Measurements from ENCODE around the gene FCF1.

FCF1 gene

GRCh38 chr14:74712499-74713394 is at the start of gene FCF1, which contains the start of gene AREL1:
TSS of gene FCF1 (plus strand) at chr14:74713144. CDS start at chr14:74713198, 54 bp downstream.
TSS of gene AREL1 (minus strand) at chr14:74713080. CDS start at chr14:74685615, 27,465 bp downstream.
- no peak for DNase-seq

- DNase-seq, result no peak
Observed at GRCh38 chr14:74663884-74664283, 49.1 kb upstream of the FCF1 start.

- no peak for DNase-seq
Observed at GRCh38 chr14:74664717-74665116, 48.2 kb upstream of the FCF1 start.

GRCh38 chr14:74667758-74668157 is 45.2 kb upstream of the FCF1 start:
- no peak for DNase-seq

- no peak for DNase-seq
Observed at GRCh38 chr14:74669256-74669655, 43.7 kb upstream of the FCF1 start.

- no peak for DNase-seq
Observed at GRCh38 chr14:74669846-74670245, 43.1 kb upstream of the FCF1 start.

GRCh38 chr14:74670726-74671411 is 42.1 kb upstream of the FCF1 start:
- DNase-seq, result no peak

- no peak for DNase-seq
Observed at GRCh38 chr14:74671789-74672188, 41.2 kb upstream of the FCF1 start.

- DNase-seq, result no peak
Observed at GRCh38 chr14:74673768-74674167, 39.2 kb upstream of the FCF1 start.

GRCh38 chr14:74675219-74675618 is 37.7 kb upstream of the FCF1 start:
- no peak for DNase-seq

GRCh38 chr14:74682169-74682952 is 30.6 kb upstream of the FCF1 start:
- no peak for DNase-seq

GRCh38 chr14:74683406-74683805 is 29.5 kb upstream of the FCF1 start:
- DNase-seq, result no peak

- DNase-seq, result no peak
Observed at GRCh38 chr14:74684434-74684833, 28.5 kb upstream of the FCF1 start.

GRCh38 chr14:74685056-74685455 is 27.9 kb upstream of the FCF1 start:
- DNase-seq, result no peak

- DNase-seq, result no peak
Observed at GRCh38 chr14:74685921-74686678, 26.8 kb upstream of the FCF1 start.

- DNase-seq, result no peak
Observed at GRCh38 chr14:74691456-74691855, 21.5 kb upstream of the FCF1 start.

GRCh38 chr14:74693191-74693590 is 19.8 kb upstream of the FCF1 start:
- no peak for DNase-seq

- no peak for DNase-seq
Observed at GRCh38 chr14:74695406-74695805, 17.5 kb upstream of the FCF1 start.

- no peak for DNase-seq
Observed at GRCh38 chr14:74697011-74697410, 15.9 kb upstream of the FCF1 start.

- DNase-seq, result no peak
Observed at GRCh38 chr14:74697543-74697942, 15.4 kb upstream of the FCF1 start.

- no peak for DNase-seq
Observed at GRCh38 chr14:74697976-74698375, 15.0 kb upstream of the FCF1 start.

- no peak for DNase-seq
Observed at GRCh38 chr14:74698465-74698864, 14.5 kb upstream of the FCF1 start.

GRCh38 chr14:74702293-74702692 is 10.7 kb upstream of the FCF1 start:
- DNase-seq, result no peak

Data from stimulated activated naive CD4-positive, alpha-beta T cell treated with Interleukin-2 at 50 U/mL for 16 hours (primary cell).